NOMO-1 treated with dmso at 0.1 percent for 144 hours (cell line): ENCODE results near the gene MEN1.

ENCODE experiments used
- DNase-seq: peaks from one replicate; lab custom pipeline; 2025; ENCODE audit not compliant: unreplicated experiment; lab: John Stamatoyannopoulos, UW

MEN1 gene

DNA sequence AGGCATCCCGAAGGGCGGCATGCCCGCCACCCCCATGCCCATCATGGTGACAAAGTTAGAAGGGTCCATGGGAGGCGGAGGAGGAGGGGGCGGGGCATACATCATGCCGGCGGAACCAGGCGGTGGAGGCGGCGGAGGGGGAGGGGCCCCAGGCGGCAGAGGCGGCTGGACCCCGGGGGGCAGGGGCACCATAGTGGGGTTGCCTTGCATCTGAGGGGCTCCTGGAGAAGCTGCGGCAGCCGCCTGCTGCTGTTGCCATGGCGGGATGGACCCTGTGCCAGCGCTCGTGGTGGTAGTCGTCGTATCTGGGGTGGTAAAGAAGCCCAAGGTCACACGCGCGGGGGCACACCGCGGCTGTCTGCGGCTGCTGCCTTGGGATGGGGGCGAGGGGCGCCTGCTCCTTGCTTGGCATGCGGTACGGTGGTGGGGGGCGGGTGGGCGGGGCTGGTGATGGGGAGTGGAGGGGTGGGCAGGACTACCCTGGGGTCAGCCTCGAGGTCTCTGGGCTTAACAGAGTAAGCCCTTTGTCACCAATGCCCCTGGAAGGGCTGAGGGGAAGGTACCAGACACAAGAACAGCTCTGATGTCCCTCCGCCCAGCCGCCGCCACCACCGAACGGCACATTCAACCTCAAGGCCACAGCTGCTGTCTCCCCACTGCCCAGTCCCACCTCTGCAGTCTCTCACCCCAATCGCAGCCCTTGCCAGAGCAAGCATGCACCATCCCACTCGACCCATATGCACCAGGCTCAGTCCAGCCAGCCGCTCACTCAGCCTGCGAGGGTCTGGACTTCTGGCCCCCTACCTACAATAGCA is 44.3 kb downstream of the MEN1 start:
- DNase-seq, result no peak

- DNase-seq, result no peak
Observed at GRCh38 chr11:64765291-64765850, 45.0 kb downstream of the MEN1 start.

DNA sequence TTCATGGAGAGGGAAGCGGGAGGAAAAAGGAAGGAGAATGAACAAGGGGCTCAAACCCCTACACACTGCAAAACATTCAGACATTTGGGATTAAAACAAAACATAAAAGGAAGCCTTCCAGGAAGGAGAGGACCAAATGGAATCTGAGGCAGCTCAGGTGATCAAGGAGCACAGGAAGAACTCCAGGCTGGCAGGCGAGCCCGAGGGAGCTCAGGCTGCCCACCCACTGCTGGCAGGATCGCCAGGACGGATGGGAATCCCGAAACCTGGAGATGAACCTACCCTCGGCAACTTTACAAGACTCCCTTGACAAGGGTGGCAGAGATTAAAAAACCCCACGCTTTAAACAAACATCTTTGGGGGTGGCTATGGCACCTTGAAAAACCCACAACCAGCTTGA is 45.6 kb downstream of the MEN1 start:
- no peak for DNase-seq

DNA sequence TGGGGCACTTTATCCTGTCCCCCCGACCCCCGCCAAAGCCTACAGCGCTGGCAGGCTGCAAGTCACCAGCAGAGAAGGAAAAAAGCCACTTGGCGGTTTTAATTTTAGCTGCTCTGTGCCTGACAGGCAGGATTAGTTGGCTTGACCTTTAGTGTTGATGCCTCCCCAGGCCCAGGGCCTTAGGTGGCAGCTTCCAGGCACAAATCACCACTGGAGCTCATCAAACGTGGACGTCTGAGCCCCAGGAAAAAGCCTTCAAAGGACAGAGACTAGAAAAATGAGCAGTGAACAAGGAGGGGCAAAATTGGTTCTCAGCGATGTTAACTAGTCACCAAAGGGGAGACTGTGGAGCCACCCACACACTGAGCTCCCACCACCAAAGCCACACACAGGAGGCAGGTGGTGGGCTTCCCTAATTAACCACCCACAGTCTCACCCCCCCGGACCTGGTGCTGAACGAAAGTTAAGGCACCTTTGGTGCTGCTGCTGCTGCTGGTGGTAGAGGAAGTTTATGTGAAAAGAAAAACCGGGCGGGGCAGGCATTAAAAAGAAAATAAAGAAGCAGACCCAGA is 46.2 kb downstream of the MEN1 start:
- no peak for DNase-seq

DNA sequence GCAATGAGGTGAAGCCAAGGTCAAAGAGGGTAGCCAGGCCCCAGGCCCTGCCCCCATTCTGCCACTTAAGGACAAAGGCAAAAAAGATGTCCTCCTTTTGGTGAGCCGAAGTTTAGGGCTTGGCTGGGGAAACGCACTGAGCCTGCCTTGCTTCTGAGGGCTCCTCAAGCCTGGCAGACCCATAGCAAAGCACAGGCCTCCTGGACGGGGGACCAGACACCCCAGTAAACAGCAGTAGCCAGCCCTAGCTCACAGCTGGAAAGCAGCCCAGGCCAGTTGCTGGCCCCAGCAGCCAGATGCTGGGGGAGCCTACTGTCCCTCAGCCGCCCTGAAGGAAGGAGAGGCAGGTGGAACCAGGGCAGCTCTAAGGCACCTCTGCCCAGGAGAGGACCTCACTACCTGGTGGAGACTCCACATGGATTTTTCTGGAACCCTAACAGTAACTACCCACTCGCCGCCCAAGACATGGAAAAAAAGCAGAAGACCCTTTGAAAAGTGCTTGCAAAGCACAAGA is 46.8 kb downstream of the MEN1 start:
- no peak for DNase-seq

GRCh38 chr11:64762674-64763525 is 47.5 kb downstream of the MEN1 start:
- no peak for DNase-seq

DNA sequence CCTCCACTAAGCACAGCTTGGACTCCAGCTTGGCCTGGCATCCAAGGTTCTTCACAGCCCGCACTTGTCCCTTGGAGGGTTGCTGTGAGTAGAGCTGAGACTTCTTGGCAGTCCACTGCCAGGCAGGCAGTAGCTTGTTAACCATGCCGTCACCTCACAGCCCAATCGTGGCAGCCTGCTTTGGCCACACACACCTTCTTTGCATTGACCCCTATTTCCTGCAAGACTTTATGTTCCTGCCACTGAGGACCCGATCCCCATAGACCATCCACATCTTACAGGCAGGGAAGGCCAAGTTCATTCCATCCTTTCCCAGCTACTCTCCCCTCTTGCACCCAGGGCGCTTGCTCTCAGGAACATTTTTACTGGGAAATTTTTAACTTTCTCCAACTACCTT is 48.1 kb downstream of the MEN1 start:
- DNase-seq, result no peak

DNA sequence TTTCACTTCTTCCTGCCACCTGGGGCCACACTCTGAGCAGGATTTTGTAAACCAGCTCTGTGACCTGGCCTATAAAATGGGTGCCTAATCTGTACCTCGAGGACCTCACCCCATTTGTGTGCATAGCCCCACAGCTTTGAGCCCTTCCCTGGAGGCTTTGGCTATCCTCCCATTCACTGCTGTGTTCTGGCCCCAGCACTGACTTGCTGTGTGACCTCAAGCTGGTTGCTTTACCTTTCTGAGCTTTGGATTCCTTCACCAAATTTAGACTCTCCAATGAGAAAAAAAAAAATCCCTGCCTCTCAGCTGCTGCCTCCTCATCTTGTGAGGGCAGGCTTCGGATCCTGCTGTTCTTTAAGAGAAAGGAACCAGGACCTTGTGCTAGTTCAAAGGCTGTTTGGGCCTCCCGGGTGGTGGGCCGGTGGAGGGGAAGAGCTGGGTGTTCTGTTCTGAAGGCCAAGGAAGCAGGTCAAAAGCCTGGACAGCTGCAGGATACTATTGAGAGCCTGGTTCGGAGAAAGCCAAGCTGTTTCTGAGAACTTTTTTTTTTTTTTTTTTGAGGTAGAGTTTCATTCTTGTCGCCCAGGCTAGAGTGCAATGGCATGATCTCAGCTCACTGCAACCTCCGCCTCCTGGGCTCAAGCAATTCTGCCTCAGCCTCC is 49.5 kb downstream of the MEN1 start:
- no peak for DNase-seq

DNA sequence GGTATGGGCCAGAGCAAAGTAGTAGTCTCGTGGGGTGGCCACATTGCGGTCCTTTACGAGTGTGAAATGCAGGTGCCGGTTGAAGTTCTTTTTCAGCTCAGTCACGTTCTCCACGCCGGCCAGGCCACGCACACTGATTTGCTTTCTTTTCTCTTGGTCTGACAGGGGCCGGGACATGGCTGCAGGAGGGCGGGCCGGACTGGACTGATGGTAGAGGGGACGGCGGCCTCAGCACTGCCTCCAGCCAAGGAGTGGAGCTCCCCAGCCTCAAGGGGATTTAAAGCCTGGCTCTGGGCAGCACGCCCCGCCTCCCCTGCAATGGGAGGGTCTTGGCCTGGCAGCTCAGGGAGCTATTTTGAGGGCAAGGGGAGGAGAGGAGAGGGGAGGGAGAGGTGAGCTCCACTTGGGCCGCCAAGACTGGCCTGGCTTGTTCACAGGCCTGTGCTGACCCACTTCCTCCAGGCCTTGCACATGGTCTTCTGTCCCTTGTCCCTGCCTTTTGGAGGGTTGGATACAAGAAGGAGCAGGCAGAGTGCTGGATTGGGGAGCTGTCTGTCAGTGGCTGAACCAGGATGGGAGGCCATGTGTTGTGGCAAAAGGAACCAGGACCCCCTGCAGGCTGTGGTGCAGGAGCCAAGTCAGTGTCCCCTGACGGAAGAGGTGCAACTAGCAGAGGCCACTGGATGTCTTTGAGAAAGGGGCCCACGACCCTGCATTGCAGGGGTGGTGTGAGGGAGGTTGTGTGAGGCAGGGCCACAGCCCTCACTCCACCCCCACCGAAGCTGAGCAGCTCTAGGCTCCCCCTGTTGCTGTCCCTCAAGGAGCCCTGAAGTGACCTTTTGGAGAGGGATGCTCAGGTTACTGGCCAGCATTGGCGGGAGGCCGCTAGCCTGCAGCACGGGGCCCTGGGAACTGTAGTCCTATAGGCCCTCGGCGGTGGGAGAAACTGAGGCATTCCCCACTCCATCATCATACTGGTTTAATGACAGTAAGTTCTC is 50.3 kb downstream of the MEN1 start, which contains the start of gene PYGM:
TSS of gene PYGM (minus strand) at position 253 of the 998 bp plus-strand sequence. CDS start at position 177, 76 bp downstream.
- no peak for DNase-seq

GRCh38 chr11:64759131-64759721 is 51.1 kb downstream of the MEN1 start:
- DNase-seq, result no peak

GRCh38 chr11:64758330-64759079 is 51.8 kb downstream of the MEN1 start:
- DNase-seq, result no peak

GRCh38 chr11:64757549-64758329 is 52.6 kb downstream of the MEN1 start:
- no peak for DNase-seq

DNA sequence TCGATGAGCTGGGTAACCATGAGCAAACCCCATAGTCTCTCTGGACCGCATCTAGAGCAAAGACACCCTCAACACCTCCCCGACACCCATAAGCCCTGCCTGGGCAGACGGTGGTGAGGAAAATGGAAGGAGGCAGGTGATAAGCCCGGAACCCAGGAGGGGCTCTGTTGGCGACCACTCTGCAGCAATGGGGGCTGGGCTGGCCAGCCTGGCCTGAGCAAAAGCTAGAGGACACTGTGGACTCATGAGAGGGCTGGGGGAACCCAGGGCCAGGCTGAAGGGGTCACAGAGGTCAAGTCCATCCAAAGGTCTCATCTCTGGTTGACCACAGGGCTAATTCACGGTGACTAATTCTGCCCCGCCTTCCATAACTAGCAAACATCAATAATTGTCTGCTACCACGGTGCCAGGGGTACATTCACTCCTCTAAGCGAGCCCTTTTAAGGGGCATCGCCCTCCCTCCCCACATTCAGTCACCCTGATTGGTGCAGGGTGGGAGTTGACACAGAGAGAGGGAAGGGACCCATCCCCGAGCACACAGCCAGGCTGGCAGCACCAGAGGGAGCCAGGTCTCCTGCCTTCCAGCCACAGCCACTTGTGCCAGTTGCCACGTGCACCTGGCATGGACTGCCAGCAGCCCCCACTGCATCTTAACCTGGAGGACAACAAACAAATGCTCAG is 54.5 kb downstream of the MEN1 start:
- no peak for DNase-seq

- no peak for DNase-seq
Observed at GRCh38 chr11:64754919-64755662, 55.3 kb downstream of the MEN1 start.

DNA sequence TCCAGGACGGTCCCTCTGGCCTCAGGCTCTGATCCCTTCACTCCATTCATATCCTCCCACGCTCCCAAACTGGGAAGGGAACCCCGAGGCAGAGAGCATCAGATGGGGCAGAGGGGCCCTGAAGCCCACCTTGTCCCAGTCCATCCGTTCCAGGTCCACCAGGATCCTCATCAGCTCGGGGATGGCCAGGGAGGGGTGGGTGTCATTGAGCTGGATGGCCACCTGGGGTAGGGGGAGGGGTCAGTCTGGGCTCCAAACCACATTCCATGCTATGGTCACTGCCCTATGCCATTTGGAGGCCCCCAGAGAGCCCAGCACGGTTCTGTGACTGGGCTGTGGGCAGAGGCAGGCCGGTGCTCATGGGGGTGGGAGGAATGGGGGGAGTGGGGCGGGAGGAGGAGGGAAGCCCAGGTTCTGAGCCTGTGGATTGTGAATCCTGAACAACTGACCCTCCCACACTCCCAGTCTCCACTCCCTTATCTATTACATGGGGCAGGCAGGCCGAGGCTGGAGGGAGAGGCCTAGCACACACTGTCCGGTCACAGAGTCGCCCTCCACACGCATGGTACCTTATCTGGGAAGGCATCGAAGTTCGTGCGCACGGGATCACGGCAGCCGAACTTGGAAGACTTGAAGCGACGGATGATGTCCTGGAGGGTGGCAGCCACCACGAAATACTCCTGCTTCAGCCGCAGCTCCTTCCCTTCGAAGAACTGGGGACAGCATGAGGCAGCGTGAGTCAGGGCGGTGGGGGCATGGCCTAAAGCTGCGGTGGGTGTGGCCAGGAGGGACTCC is 56.0 kb downstream of the MEN1 start:
- DNase-seq, result no peak
